AG10803 (cell line): ENCODE results near the gene COG7.
"Not testable (repeated sequence)": the region's sequence is repeated elsewhere in the genome, so short reads cannot be mapped to it uniquely, and the experiment has no call there.

Source experiments
- DNase-seq: peaks from one replicate; pipeline ENCODE4 v3.0.0; 2010; ENCODE audit warnings: low read depth
- H3K4me3 ChIP-seq: 2 replicates; pipeline ENCODE4 v1.5.1; 2011; ENCODE audit warnings: mild to moderate bottlenecking, low read length, control low read depth
- CTCF ChIP-seq: conservative IDR thresholded peaks from 2 replicates; pipeline ENCODE4 v1.5.1; 2011; ENCODE audit warnings: mild to moderate bottlenecking, low read length, control low read depth, inconsistent platforms

COG7 gene

GRCh38 chr16:23476289-23476688, 23.3 kb upstream of the COG7 start:
- H3K4me3 ChIP-seq, result no peak overlapping the region
- no peak for TF ChIP-seq CTCF
- DNase-seq, result no peak

DNA sequence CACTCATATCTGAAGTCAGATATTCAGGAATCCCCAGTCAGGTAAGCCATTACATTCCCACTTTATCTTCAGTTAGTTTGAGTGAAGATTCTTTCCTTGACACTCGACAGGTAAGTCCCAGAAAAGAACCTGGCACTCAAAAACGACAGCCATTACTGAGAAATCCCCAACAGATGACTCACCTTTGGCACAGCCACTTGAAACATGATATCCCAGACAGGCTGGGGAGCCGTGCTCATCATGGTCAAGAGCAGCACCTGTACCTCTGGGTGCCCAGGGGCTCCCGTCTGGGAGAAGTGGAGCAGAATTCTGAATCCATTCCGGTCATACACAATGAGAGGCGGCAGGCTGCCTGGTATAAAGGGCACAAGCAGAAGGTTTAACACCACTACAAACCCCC, 16.8 kb upstream of the COG7 start:
- TF ChIP-seq CTCF, result no peak
- no peak for DNase-seq
- H3K4me3 ChIP-seq, result no peak overlapping the region

GRCh38 chr16:23466162-23466885, 13.3 kb upstream of the COG7 start:
- no peak overlapping the region for H3K4me3 ChIP-seq
- peak; percentile 41 for DNase-seq
- no peak for TF ChIP-seq CTCF

DNA sequence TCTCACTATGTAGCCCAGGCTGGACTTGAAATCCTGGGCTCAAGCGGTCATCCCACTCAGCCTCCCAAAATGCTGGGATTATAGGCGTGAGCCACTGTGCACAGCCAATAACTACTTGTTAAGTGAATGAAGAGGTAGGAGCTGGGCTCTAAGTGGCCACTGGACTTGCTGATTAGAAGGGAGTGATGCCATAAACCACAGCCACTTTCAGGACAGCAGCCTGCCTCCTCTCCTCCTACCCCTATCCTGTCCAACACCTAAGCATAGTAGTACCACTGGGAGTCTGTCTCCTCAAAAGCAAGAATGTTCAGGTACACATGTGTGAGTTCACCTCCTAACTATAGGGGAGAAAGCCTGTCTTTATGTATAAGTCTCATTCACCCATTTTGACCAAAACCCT, 12.2 kb upstream of the COG7 start:
- no peak overlapping the region for H3K4me3 ChIP-seq
- no peak for TF ChIP-seq CTCF
- DNase-seq, result no peak

DNA sequence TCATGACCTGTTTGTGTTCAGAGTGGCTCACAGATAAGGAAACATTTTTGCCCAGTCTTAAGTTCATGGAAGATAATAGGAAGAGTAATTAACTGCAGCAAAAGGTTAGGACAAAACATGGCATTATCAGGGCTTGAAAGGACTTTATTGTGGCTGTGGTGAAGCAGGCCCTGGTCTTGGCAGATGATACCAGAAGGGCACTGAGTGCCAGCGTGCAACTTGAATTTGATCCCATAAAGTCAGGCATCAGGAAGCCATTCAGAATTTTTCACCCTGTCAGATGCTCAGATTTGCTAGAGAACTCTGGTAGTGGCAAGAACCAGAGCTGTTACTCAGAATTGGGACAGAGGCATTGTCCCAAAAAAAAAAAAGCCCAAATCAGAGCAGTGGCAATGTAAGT, 11.2 kb upstream of the COG7 start:
- H3K4me3 ChIP-seq, result no peak overlapping the region
- TF ChIP-seq CTCF, result no peak

DNA sequence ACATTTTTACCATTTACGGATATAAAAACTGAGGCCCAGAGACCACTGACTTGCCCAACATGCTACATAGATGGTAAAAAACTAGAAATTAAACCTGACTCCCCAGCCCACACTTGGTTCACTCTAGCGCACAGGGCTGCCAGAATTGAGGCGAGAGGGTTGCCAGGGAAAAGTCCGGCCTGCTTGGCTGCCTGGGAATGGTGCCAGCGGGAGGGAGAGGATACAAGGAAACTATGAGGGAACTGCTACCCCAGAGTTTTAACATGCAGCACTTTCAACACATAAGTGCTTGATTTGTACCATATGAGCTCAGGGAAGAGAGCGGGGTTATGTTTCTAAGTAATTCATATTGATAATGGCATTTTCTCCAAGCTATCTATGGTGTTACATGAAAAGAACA, 10.0 kb upstream of the COG7 start:
- H3K4me3 ChIP-seq, result not testable (repeated sequence)
- peak; percentile 88 for DNase-seq

More for the DNA sequence above, 11.2 kb upstream of the COG7 start:
- DNase-seq, result no peak

- no peak for DNase-seq
- no peak for TF ChIP-seq CTCF
- peak overlapping the region; percentile 94 for H3K4me3 ChIP-seq
Observed at GRCh38 chr16:23453338-23454052, 506 bp upstream of the COG7 start.
